Measurements from ENCODE around the gene TSC22D4.

DNA sequence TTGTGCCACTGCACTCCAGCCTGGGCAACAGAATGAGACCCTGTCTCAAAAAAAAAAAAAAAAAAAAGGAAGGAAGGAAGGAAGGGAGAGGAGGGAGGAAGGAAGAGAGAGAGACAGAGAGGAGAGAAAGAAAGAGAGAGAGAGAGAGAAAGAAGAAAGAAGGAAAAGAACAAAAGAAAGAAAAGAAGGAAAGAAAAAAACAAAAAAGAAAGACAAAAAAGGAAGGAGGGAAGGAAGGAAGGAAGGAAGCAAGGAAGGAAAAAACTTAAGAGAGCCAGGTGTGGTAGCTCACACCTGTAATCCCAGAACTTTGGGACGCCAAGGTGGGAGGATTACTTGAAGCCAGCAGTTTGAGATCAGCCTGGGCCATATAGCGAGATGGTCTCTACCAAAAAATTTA lies 14.2 kb downstream of the TSC22D4 start:
- TF ChIP-seq, protein P1, sequence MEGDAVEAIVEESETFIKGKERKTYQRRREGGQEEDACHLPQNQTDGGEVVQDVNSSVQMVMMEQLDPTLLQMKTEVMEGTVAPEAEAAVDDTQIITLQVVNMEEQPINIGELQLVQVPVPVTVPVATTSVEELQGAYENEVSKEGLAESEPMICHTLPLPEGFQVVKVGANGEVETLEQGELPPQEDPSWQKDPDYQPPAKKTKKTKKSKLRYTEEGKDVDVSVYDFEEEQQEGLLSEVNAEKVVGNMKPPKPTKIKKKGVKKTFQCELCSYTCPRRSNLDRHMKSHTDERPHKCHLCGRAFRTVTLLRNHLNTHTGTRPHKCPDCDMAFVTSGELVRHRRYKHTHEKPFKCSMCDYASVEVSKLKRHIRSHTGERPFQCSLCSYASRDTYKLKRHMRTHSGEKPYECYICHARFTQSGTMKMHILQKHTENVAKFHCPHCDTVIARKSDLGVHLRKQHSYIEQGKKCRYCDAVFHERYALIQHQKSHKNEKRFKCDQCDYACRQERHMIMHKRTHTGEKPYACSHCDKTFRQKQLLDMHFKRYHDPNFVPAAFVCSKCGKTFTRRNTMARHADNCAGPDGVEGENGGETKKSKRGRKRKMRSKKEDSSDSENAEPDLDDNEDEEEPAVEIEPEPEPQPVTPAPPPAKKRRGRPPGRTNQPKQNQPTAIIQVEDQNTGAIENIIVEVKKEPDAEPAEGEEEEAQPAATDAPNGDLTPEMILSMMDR (conservative IDR thresholded peaks at IDR 0.05; ENCODE audit: low read depth, low read length), result no peak
- TF ChIP-seq EZH2 (IDR thresholded peaks at IDR 0.05; ENCODE audit: borderline replicate concordance, low read depth, low read length, poor library complexity, severe bottlenecking), result no peak

Data from A673 (cell line).